Hepatocyte (in vitro differentiated cells): ENCODE data around the gene PPP2R1B.

Experiments
- CTCF ChIP-seq: fragments of 200-600 bp; sonication (generic); IDR thresholded peaks from 2 replicates; pipeline ENCODE4 v1.5.1; 2016; ENCODE audit warnings: antibody characterized with exemption, mild to moderate bottlenecking; ENCODE audit not compliant: poor library complexity
- EZH2 ChIP-seq: fragments of 200-600 bp; sonication (generic); IDR thresholded peaks from 2 replicates; pipeline ENCODE4 v1.6.1; 2016; ENCODE audit warnings: antibody characterized with exemption, mild to moderate bottlenecking, borderline replicate concordance

- TF ChIP-seq CTCF: no peak
- no peak for TF ChIP-seq EZH2
Observed at GRCh38 chr11:111699579-111700156, 66.5 kb downstream of the PPP2R1B start.
